Breast epithelium (tissue), 3 donors: ENCODE data around the gene NCOA1.

Source experiments
- POLR2A ChIP-seq: fragments of 450-650 bp; IDR thresholded peaks from one replicate; pipeline ENCODE4 v1.6.1; 2016; ENCODE audit warnings: antibody characterized with exemption, mild to moderate bottlenecking, moderate library complexity
- POLR2AphosphoS5 ChIP-seq, 3 donors: sonication (generic); formaldehyde crosslinking; IDR thresholded peaks; one replicate each; pipeline ENCODE4 v1.6.1; 2017; ENCODE audit warnings: antibody characterized with exemption in 3 of 3
- TF ChIP-seq, protein P1 (sequence below), 3 donors: fragments of 450-650 bp; IDR thresholded peaks; one replicate each; pipeline ENCODE4 v1.5.1; 2016 to 2017; ENCODE audit warnings: antibody characterized with exemption in 3 of 3, mild to moderate bottlenecking in 3 of 3, moderate library complexity in 3 of 3

DNA sequence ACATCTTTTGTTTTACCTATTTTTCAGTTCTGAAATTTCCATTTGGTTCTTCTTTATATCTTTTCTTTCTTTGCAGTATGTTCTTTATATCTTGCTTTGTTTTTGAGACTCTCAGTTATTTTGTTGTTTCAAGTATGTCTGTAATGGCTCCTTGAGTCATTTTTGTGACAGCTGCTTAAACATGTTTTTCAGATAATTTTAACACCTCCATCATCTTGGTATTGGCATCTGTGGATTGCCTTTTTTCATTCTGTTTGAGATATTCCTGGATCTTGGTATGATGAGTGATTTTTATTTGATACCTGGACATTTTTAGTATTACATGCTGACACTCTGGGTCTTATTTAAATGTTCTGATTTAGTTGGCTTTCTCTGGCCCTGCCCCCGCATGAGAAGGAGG lies 89.5 kb downstream of the NCOA1 start:
- TF ChIP-seq, protein P1, sequence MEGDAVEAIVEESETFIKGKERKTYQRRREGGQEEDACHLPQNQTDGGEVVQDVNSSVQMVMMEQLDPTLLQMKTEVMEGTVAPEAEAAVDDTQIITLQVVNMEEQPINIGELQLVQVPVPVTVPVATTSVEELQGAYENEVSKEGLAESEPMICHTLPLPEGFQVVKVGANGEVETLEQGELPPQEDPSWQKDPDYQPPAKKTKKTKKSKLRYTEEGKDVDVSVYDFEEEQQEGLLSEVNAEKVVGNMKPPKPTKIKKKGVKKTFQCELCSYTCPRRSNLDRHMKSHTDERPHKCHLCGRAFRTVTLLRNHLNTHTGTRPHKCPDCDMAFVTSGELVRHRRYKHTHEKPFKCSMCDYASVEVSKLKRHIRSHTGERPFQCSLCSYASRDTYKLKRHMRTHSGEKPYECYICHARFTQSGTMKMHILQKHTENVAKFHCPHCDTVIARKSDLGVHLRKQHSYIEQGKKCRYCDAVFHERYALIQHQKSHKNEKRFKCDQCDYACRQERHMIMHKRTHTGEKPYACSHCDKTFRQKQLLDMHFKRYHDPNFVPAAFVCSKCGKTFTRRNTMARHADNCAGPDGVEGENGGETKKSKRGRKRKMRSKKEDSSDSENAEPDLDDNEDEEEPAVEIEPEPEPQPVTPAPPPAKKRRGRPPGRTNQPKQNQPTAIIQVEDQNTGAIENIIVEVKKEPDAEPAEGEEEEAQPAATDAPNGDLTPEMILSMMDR (IDR thresholded peaks at IDR 0.05): no peak
- TF ChIP-seq POLR2A (no peak), POLR2AphosphoS5 (IDR thresholded peaks at IDR 0.05) (no peak)
